GM12875 (cell line): ENCODE measurements around the gene ZFP36L1.
A peak's percentile ranks its signal among the peaks of the same experiment; 100 is the strongest.

Experiments
- H3K4me3 ChIP-seq: one replicate; pipeline ENCODE4 v1.5.1; 2011; ENCODE audit warnings: low read depth, low read length, control low read depth
- CTCF ChIP-seq: IDR thresholded peaks from 2 replicates; pipeline ENCODE4 v1.5.1; 2011; ENCODE audit warnings: low read depth, mild to moderate bottlenecking, control low read depth, inconsistent platforms, low read length, moderate library complexity, borderline replicate concordance; ENCODE audit not compliant: insufficient read depth

ZFP36L1 gene

GRCh38 chr14:68791902-68792677 lies 777 bp downstream of the ZFP36L1 start:
- TF ChIP-seq CTCF, result no peak
- peak overlapping the region; percentile 88 for H3K4me3 ChIP-seq

DNA sequence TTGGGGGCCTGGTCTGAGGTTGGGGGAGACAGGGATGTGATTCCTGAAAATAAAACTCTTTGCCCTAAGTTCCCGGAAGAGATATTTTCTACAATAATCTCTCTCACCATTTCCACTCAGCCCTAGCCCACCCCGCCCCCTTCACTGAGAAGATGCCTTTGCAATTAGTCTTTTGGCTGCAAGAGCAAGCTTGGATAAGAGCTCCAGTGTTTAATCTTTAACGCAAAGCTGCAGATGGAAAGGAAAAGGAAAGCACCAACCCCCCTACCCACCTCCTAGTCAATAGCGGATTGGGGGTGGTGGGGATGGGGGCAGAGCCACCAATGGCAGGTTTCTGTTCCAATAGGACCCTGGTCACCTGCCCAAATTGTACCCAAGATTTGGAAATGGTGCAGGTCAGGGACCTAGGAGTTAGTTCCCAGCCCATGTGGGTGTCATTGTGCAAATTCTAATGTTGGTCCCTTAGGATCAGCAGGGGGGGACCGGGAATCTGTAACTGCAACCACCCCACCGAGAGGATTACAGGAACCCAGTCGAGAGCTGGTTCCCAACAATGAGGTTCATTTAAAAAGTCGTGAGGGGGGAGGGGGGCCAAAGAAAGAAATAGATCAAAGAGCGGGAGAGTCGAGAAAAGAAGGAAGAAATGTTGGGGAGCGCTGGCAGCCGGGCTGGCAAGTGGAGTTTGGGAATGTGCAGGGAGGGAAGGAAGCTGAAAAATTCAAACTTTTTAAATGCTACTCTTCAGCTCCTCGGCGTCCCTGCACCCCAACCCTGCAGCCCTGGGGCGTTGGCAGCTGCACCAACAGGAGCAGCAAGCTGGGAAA lies 1.6 kb downstream of the ZFP36L1 start:
- peak overlapping the region; percentile 88 for H3K4me3 ChIP-seq
- no peak for TF ChIP-seq CTCF

GRCh38 chr14:68790644-68791077 lies 2.2 kb downstream of the ZFP36L1 start:
- no peak for TF ChIP-seq CTCF
- H3K4me3 ChIP-seq, result peak overlapping the region; percentile 88

GRCh38 chr14:68789821-68790643 lies 2.8 kb downstream of the ZFP36L1 start:
- TF ChIP-seq CTCF, result no peak
- peak overlapping the region; percentile 88 for H3K4me3 ChIP-seq

DNA sequence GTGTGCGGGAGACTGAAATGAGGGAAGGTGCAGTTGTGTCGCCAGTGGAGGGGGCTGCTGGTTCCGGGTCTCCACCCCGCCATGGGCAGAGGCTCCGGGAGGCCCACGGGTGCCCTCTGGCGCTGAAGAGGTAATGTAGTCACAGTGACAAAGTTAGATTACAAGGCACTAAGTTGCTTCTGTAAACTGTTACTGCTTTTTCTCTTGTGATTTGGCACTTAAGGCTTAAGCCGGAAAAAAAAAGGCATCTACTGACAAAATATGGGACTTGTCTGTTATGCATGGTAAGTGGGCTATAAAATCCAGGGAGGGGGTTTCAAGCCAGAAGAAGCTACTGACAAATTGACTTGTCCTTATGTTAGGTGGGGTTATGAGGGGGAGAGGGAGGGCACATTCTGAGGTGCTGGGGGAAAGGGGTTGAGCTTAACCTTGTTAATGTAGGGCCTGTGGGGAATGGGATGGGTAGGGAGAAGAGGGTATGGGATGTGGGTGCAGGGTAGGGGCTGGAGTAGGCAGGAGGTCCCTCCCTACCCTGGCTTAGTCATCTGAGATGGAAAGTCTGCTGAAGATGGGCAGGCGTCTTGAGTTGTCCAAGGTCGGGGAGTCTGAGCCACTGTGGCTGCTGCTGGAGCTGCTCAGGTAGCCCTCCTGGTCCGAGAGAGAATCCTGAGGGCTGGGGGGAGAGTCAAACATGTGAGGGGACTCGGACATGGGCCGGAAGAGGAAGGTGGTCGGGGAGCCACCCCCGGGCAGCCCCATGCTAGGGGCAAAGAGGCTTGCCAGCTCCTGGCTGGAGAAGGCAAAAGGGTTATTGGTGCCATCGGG lies 3.7 kb downstream of the ZFP36L1 start:
- peak; percentile 78 for TF ChIP-seq CTCF
- H3K4me3 ChIP-seq, result peak overlapping the region; percentile 88

DNA sequence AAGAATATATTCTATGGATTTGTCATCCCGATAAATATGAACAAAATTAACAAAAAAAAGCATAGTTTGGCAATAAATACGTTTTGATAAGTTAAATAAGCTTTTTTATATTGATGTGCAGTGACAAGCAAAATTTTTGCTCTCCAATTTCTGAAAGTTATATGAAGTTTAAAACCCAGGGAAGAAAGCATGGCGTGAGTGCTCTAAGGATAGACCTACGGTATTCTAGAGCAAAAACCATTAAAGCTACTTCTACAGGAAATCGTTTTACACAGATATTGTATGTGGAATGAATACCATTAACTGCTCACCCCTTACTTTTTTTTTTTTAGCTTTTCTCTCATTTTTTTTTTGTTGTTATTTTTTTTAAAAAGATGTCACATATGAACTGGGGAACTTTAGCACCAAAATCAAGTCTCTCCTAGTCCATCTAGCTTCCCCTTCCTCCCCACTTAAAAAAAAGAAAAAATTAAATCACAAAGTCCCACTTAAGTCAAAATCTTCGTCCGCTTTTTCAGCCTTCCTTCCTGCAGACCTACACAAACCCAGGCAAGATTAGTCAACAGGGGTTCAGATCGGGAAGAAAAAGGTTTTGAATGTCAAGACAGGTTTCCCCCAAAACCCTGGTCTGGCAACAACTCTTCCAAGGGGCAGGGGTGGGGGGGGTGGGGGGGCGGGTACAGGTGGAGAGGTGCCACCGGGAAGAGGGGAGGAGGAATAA lies 4.4 kb downstream of the ZFP36L1 start:
- H3K4me3 ChIP-seq, result no peak overlapping the region
- no peak for TF ChIP-seq CTCF
